Neural cell (in vitro differentiated cells): ENCODE data around the gene ATXN10. TPM values are rescaled to one million over a fixed set of nuclear protein-coding genes. Genes with fewer than 3 reads are reported as not detected.

Source experiments
- H2AFZ ChIP-seq: fragments of 200-600, 300-800 bp; sonication (generic), shearing (Covaris generic); 2 replicates; pipeline ENCODE4 v1.6.0; 2014; ENCODE audit warnings: low read depth, mild to moderate bottlenecking, antibody characterized with exemption, low read length, moderate library complexity
- H3F3A ChIP-seq: fragments of 200-600 bp; shearing (Covaris generic); 2 replicates; pipeline ENCODE4 v1.6.1; 2016; ENCODE audit warnings: mild to moderate bottlenecking, moderate library complexity, mixed read lengths, antibody characterized with exemption, low read length; ENCODE audit not compliant: insufficient read depth, poor library complexity, severe bottlenecking
- H3K27ac ChIP-seq: fragments of 200-600, 300-800 bp; sonication (generic), shearing (Covaris generic); 2 replicates; pipeline ENCODE4 v1.5.1; 2014; ENCODE audit warnings: mild to moderate bottlenecking, low read length, moderate library complexity
- H3K27me3 ChIP-seq: fragments of 300-800, 200-600 bp; sonication (generic), shearing (Covaris generic); 2 replicates; pipeline ENCODE4 v1.6.0; 2014; ENCODE audit warnings: mild to moderate bottlenecking, low read depth, low read length, moderate library complexity; ENCODE audit not compliant: insufficient read depth
- H3K36me3 ChIP-seq: fragments of 300-800, 200-600 bp; sonication (generic), shearing (Covaris generic); 2 replicates; pipeline ENCODE4 v1.5.1; 2014; ENCODE audit warnings: mild to moderate bottlenecking, antibody characterized with exemption, low read length, moderate library complexity; ENCODE audit not compliant: insufficient read depth
- H3K4me2 ChIP-seq: fragments of 300-800, 200-600 bp; sonication (generic), shearing (Covaris generic); 2 replicates; pipeline ENCODE4 v1.6.0; 2014; ENCODE audit warnings: mild to moderate bottlenecking, low read length
- H3K4me3 ChIP-seq: fragments of 300-800, 200-600 bp; sonication (generic), shearing (Covaris generic); 2 replicates; pipeline ENCODE4 v1.5.1; 2014; ENCODE audit warnings: mild to moderate bottlenecking, low read length, moderate library complexity
- H3K79me2 ChIP-seq: fragments of 200-600 bp; shearing (Covaris generic); replicated peaks from 2 replicates; pipeline ENCODE4 v1.6.0; 2014; ENCODE audit warnings: mild to moderate bottlenecking, low read length, moderate library complexity; ENCODE audit not compliant: insufficient read depth
- H3K9ac ChIP-seq: fragments of 300-800, 200-600 bp; sonication (generic), shearing (Covaris generic); 2 replicates; pipeline ENCODE4 v1.6.1; 2016; ENCODE audit warnings: mild to moderate bottlenecking, low read length, mixed read lengths
- H3K9me2 ChIP-seq: fragments of 200-600 bp; shearing (Covaris generic); 2 replicates; pipeline ENCODE4 v1.6.1; 2016; ENCODE audit warnings: mild to moderate bottlenecking, low read length, mixed read lengths; ENCODE audit not compliant: insufficient read depth
- H3K9me3 ChIP-seq: fragments of 200-600, 300-800 bp; sonication (generic), shearing (Covaris generic); 2 replicates; pipeline ENCODE4 v1.6.1; 2016; ENCODE audit warnings: mild to moderate bottlenecking, mixed run types, low read length, moderate library complexity, mixed read lengths
- H4K20me1 ChIP-seq: fragments of 200-600 bp; shearing (Covaris generic); 2 replicates; pipeline ENCODE4 v1.6.1; 2016; ENCODE audit warnings: mild to moderate bottlenecking, mixed run types; ENCODE audit not compliant: insufficient read depth
- CTCF ChIP-seq: fragments of 450-650 bp; IDR thresholded peaks from 2 replicates; pipeline ENCODE4 v1.5.1; 2014; ENCODE audit warnings: antibody characterized with exemption, mild to moderate bottlenecking, moderate library complexity; ENCODE audit not compliant: poor library complexity, severe bottlenecking
- EP300 ChIP-seq: fragments of 450-650 bp; conservative IDR thresholded peaks from 2 replicates; pipeline ENCODE4 v1.6.1; 2014; ENCODE audit warnings: antibody characterized with exemption, mild to moderate bottlenecking, moderate library complexity; ENCODE audit not compliant: poor library complexity, severe bottlenecking
- EZH2 ChIP-seq: fragments of 200-600, 300-800 bp; shearing (Covaris generic), sonication (generic); IDR thresholded peaks from 2 replicates; pipeline ENCODE4 v1.6.1; 2014; ENCODE audit warnings: antibody characterized with exemption, low read length, borderline replicate concordance, mild to moderate bottlenecking; ENCODE audit not compliant: insufficient read depth, poor library complexity, severe bottlenecking
- MXI1 ChIP-seq: fragments of 450-650 bp; conservative IDR thresholded peaks from 2 replicates; pipeline ENCODE4 v1.6.1; 2014; ENCODE audit warnings: antibody characterized with exemption, mild to moderate bottlenecking; ENCODE audit not compliant: poor library complexity, severe bottlenecking
- POLR2AphosphoS5 ChIP-seq: IDR thresholded peaks from 2 replicates; pipeline ENCODE4 v1.6.1; 2012
- RAD21 ChIP-seq: fragments of 450-650 bp; conservative IDR thresholded peaks from 2 replicates; pipeline ENCODE4 v1.6.1; 2014; ENCODE audit warnings: antibody characterized with exemption, mild to moderate bottlenecking, moderate library complexity
- REST ChIP-seq: IDR thresholded peaks from 2 replicates; pipeline ENCODE4 v1.6.1; 2012; ENCODE audit warnings: borderline replicate concordance
- SMC3 ChIP-seq: fragments of 450-650 bp; conservative IDR thresholded peaks from 2 replicates; pipeline ENCODE4 v1.6.1; 2014; ENCODE audit warnings: antibody characterized with exemption, mild to moderate bottlenecking, moderate library complexity; ENCODE audit not compliant: poor library complexity
- TAF1 ChIP-seq: IDR thresholded peaks from 2 replicates; pipeline ENCODE4 v1.6.1; 2012; ENCODE audit warnings: low read depth
- polyA plus RNA-seq: library from polyadenylated mRNA; depleted of rRNA; stranded (reverse); fragments of >200 nt; gene quantifications from 2 replicates; pipeline ENCODE4 v1.2.3, GENCODE V29; 2014

Gene ATXN10
- polyA plus RNA-seq, 1 donor from 2014 or later: 321 TPM

- Histone ChIP-seq H3K9ac (no peak overlapping the region), H4K20me1 (no peaks in the 10 kb centered on the region), H3F3A (no peaks in the 10 kb centered on the region), H3K27me3 (peaks cover 30% of the 10 kb centered on the region), H2AFZ (no peak overlapping the region), H3K36me3 (no peaks in the 10 kb centered on the region), H3K4me2 (no peak overlapping the region), H3K79me2 (no peaks in the 10 kb centered on the region), H3K4me3 (no peak overlapping the region), H3K9me3 (no peaks in the 10 kb centered on the region), H3K9me2 (no peaks in the 10 kb centered on the region), H3K27ac (no peak overlapping the region)
- TF ChIP-seq REST (no peak), POLR2AphosphoS5 (no peak), EP300 (no peak), RAD21 (no peak), SMC3 (no peak), EZH2 (no peak), CTCF (no peak), MXI1 (no peak), TAF1 (no peak)
Measured at GRCh38 chr22:45869340-45869847, 197.8 kb downstream of the ATXN10 start.

- H3K79me2 ChIP-seq: no peaks in the 10 kb centered on the region
- no peaks in the 10 kb centered on the region for H3K36me3 ChIP-seq
- H4K20me1 ChIP-seq: no peaks in the 10 kb centered on the region
- no peak overlapping the region for H3K27ac ChIP-seq
- H3K9me3 ChIP-seq: no peaks in the 10 kb centered on the region
- H3K9ac ChIP-seq: no peak overlapping the region
- no peaks in the 10 kb centered on the region for H3K9me2 ChIP-seq
- no peak overlapping the region for H2AFZ ChIP-seq
- H3K4me2 ChIP-seq: no peak overlapping the region
- no peak overlapping the region for H3K4me3 ChIP-seq
- TF ChIP-seq EP300 (no peak), RAD21 (no peak), MXI1 (no peak), EZH2 (no peak), SMC3 (no peak), POLR2AphosphoS5 (no peak), CTCF (no peak), REST (no peak), TAF1 (no peak)
- H3K27me3 ChIP-seq: peaks cover 30% of the 10 kb centered on the region
- H3F3A ChIP-seq: no peaks in the 10 kb centered on the region
Measured at GRCh38 chr22:45870011-45870410, 198.4 kb downstream of the ATXN10 start.
